ENCODE data around the gene TRIM75.
"Not testable (repeated sequence)": the region's sequence is repeated elsewhere in the genome, so short reads cannot be mapped to it uniquely, and the experiment has no call there.

The TRIM75 gene
- 0 reads per million in 2 donors for total RNA-seq

DNA sequence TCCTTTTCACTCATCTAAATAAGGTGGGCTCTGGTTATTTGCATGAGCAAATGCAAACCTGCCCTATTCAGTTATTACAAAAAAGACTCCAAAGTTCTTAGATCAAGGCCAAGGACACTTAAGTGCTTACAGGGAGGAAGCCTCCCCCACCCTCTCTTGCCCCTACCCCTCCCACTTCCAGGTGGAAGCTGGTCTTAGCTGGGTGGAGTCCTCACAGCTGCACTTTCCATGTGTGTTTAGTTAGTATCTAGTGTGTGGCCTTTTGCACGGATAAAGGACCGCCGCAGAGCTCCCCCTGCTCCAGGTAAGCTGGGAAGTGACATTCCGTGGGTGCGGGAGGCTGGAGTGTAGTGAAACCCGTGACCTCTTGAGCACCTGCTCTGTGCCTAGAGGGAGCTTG is at the start of gene TRIM75:
Gene TRIM75, plus strand, starts transcription at position 222 of the 400 bp plus-strand sequence. CDS start 5,282 bp downstream, outside the sequence.
- DNase-seq, result no peak

DNA sequence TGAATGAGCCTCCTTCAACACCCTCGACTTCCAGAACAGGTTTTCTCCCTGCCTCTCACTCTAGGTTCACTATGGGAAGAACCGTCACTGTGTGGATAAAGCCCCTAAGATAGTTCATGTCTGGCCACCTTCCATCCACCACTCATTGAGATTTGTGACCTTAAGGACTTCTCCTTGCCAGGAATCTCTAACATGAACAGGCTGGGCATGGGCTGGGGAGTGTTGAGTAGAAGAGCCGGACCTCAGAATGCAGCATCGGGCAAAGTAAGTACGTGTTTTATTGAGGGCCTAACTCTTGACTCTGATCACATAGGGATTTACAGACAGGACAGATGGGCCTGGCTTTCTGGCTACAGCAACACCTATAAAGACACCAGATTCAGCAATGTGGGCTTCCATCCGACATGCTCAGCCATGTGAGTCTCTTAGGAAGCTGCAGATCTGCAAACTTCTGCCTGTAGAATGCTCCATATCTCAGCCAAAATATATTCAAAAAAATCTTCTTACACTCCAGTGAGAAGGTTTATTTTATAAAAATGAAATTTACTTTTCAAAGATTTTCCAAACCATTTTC is 48.2 kb upstream of the TRIM75 start:
- DNase-seq, result no peak

DNA sequence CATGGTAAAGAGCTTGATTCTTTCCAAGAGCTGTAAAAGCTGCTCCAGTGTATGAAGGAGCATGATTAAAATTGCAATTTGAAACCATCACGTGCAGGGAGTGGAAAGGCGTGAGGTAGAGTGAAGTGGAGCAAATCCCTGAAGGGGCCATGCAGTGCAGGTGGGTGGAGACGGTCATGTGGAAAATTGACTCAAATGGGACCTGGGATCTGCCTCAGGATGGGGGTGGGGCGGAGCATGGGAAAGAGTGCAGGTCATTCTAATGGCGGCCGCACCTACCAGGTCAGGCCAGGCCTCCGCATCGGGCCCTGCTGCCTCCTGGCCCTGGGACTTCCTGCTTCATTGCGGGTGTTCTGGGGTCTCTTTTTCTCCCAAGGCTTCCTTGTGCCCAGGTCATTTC is 47.2 kb upstream of the TRIM75 start:
- DNase-seq, result no peak

DNA sequence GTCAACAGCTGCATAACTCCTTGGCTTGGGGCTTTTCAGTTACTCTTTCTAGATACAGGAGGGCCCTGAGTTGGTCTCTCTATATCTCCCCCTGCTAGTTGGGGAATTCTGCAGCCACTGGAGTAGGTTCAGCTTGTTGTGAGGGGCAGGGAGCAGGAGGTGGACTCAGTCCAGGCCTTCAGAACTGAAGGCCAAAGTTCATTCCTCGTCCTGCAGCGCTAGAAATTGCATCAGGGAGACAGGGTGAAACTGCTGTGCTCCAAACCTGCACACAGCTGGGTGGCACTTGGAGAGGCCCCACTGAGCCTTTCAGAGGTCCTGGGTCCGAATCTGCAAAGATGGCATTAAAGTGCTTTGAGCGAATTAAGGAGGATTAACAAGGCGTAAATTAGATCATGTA is 46.8 kb upstream of the TRIM75 start:
- DNase-seq, result no peak

DNA sequence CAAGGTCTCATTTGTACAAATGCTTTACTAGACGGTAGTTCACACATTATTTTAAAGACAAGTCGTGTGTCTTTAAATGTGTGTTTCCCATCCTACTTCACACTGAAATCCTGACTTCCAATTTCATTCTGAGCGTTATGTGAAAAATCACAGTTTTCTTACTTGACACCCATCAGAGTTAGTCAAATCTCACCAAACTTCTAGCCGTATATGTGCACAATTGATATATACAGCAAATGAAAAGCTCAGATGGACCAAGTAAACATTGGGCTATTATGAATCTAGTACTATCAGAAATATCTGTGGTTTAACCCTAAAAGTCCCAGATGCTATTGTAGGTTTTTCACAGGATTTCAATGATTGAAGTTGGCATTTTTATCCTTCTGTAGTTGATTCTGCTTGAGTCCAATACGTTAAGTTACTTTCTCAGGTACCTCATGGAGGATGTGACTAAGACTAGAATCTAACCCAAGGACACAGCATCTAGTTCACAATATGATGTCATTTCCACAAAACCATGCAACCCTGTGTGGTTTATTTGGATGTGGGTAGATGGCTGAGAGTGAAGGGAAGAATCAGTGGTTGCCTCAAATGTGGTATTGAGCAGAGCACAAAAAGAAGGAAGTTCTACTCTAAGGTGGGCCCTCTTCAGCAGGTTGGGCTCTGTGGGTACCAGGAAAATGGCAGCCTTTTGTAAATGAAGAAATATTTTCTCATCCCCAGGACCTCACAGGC is 44.0 kb upstream of the TRIM75 start:
- no peak for DNase-seq

DNA sequence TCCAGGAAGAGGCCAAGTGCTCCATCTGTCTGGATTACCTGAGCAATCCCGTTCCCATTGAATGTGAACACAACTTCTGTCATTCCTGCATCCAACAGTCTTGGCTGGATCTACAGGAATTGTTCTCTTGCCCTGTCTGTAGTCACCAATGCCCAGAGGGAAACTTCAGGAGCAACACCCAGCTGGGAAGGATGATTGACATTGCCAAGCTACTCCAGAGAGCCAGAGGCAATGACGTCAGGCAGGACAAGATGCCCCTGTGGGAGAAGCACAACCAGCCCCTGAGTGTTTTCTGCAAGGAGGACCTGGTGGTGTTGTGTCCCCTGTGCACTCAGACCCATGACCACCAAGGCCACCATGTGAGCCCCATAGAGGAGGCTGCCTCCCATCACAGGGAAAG is 43.2 kb upstream of the TRIM75 start:
- DNase-seq, result no peak

DNA sequence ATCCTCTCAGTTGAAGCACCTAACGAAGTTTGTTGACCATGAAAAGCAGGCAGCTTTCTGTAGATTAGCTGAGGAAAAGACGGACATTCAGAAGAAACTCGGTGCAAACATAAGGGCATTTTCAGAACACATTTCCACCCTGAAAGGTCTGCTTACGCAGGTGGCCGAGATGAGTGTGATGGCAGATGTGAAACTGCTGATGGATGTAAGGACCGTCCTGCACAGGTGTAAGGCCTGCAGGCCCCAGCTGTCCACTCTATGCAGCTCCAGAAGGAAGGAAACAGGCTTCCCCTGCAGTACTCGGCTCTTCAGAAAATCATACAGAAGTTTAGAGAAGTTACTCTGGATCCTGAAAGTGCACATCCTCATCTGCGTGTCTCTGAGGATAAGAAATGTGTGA is 42.7 kb upstream of the TRIM75 start:
- no peak for DNase-seq

DNA sequence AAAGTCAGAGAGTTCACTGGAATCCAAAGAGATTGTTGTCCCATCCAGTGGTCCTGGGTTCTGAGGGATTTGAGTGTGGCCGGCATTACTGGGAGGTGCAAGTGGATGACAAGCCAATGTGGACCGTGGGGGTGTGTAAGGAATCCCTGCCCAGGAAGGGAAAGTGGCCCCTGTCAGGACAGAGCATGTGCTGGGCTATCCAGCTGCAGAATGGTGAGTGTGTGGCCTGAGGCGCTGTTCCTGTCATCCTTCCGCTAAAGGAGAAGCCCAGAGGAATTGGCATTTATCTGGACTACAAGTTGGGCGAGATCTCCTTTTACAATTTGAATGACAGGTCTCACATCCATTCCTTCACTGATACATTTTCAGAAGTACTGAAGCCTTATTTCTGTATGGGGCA is 42.3 kb upstream of the TRIM75 start:
- DNase-seq, result no peak

DNA sequence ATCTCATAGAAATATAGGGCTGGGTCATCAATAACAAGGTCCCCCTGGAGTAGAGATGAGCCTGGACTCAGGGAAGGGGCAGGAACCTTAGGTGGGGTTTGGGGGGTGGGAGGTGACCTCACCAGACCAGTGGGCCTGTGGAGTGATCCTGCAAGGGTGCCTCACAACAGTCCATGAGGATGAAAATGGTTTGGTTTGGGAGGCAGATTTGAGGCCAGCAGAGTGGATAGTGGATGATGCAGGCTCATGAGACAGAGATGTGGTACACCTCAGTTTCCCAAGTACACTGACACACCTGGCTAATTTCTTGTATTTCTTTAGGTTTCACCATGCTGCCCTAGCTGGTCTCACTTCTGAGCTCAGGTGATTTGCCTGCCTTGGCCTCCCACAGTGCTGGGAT is 40.0 kb upstream of the TRIM75 start:
- DNase-seq, result no peak

DNA sequence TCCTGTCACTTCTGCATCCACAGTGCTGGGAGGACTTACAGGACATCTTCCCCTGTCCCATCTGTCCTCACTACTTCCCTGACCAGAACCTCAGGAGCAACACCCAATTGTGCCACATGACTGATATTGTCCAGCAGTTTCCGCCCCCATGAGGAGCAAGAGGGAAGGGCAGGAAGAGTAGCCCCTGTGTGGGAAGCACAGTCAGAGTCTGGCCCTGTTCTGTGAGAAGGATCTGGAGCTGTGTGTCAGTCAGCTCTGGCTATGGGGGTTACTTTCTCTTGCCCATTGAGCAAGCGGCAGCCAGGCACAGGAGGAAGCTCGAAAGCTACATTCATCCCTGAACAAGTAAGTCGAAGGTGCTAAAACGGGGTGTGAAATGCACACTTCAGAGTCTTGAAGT is 36.7 kb upstream of the TRIM75 start:
- no peak for DNase-seq

DNA sequence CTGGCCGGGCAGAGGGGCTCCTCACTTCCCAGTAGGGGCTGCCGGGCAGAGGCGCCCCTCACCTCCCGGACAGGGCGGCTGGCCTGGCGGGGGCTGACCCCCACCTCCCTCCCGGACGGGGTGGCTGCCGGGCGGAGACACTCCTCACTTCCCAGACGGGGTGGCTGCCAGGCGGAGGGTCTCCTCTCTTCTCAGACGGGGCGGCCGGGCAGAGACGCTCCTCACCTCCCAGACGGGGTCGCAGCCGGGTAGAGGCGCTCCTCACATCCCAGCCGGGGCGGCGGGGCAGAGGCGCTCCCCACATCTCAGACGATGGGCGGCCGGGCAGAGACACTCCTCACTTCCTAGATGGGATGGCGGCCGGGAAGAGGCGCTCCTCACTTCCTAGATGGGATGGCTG is 33.7 kb upstream of the TRIM75 start:
- not testable (repeated sequence) for DNase-seq

DNA sequence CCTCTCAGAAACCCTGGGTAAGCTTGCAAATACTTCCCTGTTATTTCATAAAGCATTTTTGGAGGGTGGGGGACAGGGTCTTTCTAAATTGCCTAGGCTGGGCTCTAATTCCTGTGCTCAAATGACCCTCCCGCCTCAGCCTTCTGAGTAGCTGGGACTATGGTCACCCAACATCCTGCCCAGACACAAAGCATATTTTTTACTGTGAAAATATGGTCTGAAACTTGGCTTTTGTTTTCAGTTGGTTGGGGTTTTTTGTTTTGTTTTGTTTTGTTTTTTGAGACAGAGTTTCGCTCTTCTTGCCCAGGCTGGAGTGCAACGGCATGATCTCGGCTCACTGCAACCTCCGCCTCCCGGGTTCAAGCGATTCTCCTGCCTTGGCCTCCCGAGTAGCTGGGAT is 27.9 kb upstream of the TRIM75 start:
- not testable (repeated sequence) for DNase-seq

DNA sequence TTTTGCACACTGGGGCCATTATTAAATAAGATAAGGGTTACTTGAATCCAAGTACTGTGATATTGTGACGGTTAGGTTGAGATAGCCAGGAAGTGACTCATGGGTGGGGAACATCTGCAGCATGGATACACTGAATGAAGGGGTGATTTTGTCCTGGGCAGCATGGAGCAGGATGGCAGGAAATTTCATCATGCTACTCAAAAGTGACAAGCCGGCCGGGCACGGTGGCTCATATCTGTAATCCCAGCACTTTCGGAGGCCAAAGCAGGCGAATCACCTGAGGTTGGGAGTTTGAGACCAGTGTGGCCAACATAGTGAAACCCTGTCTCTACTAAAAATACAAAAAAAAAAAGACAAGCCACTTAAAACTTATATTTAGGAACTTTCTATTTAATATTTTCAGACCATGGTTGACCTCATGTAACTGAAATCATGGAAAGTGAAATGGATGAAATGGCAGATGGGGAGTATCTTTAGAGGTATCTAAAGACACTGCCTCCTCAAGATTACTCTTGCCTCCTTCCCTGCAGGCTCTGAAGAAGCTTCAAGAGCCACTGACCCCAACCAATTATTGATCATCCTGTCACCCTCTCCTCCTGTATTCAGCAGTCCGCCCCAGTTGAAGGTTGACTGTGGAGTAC is 25.8 kb upstream of the TRIM75 start:
- no peak for DNase-seq

DNA sequence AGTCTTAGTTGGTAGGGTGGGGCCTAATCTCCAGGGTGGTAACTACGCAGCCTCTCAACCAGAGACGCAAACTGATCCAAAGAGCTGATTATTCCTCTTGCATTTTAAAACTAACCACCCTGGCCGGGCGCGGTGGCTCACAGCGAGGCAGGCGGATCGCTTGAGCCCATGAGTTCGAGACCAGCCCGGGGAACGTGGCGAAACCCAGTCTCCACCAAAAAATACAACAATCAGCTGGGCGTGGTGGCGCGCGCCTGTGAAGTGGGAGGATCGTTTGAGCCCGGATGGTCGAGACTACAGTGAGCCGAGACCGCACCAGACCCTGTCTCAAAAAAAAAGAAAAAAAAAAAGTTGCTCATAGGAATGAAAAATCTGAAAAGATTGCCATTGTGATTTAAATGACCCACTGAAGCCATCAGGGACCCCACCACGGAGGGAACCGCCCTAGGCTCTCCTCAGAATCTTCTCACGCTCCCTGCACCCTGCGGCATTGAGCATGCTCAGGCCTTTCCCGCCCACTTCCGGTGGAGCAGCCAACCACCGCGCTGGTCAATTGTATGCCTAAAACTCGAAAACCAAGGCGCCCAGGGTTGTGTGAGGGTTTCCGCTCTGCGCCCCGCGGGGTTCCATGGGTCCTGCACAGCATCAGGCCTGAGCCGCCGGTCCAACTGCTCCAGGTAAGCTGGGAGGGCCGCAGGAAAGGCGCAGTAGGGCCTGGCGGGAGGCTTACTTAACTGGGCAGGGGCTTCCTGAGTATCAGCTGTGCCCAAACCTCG is 22.0 kb upstream of the TRIM75 start, which contains the start of gene TRIM60:
Gene TRIM60, plus strand, starts transcription at position 564 of the 776 bp plus-strand sequence. CDS start 8,074 bp downstream, outside the sequence.
- DNase-seq, result no peak

DNA sequence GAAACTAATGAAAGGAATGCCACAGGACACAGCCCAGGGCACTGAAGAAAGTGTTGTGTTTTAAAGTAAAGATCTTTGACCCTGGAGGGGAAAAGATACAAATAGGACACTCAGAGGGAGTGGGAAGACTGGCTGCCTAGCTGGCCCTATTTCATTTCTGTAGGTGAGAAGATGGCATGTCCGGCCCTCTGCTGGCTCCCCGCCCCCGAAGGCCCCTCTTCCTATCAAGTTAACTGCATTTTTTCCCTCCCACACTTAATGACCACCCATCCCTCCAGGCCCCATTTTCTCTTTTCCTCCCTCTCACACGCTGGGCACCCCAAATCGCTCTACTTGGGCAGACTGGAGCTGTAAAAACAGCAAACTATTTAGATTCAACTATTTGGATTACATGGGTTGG is 5.5 kb upstream of the TRIM75 start:
- DNase-seq, result no peak

DNA sequence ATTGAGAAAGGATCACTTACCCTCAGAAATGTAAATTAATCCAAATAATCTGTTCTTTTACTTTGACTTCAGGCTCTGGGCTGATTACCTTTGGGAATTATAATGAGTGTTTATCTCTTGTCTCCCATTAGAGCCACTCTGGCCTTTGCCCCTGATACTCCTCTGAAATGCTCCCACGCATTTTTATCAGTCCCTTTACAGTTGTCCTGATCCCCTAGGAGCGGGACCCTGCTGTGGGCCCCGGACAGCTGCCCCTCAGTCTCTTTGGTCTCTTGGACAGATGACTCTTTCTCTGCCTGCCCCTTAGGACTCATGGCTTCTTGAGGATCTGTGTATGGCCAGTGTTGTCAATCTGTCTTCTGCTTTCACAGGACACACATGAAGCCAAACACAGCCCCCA is 1.0 kb upstream of the TRIM75 start:
- DNase-seq, result no peak

DNA sequence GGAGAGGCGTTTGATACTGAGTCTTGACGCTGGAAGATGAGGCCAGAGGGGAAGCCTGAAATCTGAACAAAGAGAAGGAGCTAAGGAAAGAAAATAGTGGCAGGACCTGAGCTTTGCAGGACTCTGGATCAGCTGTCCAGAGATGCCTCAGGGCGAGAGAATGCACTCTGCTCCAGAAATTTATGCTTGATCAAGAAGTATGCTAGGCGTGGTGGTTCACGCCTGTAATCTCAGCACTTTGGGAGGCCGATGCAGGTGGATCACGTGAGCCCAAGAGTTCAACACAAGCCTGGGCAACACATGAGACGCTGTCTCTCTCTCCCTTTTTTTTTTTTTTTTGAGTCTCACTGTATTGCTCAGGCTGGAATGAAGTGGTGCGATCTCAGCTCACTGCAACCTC is 1.9 kb downstream of the TRIM75 start:
- no peak for DNase-seq

DNA sequence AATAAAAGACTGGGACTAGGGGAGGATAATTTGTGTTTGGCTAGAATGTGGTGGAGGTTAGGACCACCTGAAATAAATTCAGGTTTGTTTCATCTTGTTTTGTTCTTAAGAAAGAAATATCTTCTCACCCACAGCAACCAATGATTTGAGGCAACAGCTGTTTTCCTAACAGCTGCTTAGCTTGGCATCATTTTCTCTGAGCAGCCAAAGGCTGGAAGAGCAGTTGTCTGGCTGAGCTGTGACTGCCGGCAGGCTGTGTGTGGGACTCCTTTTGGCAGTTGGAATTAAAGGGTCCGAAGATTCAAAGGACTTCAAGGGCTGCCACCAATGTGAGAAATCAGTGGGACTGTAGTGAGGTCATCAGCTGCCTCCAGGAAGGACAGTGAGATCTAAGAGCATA is 5.0 kb downstream of the TRIM75 start:
- no peak for DNase-seq

DNA sequence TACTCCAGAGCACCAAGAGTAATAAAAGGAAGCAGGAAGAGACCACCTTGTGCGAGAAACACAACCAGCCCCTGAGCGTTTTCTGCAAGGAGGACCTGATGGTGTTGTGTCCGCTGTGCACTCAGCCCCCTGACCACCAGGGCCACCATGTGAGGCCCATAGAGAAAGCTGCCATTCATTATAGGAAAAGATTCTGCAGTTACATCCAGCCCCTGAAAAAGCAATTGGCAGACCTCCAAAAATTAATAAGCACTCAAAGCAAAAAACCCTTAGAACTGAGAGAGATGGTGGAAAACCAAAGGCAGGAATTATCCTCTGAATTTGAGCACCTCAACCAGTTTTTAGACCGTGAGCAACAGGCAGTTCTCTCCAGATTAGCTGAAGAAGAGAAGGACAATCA is 5.7 kb downstream of the TRIM75 start:
- DNase-seq, result no peak

DNA sequence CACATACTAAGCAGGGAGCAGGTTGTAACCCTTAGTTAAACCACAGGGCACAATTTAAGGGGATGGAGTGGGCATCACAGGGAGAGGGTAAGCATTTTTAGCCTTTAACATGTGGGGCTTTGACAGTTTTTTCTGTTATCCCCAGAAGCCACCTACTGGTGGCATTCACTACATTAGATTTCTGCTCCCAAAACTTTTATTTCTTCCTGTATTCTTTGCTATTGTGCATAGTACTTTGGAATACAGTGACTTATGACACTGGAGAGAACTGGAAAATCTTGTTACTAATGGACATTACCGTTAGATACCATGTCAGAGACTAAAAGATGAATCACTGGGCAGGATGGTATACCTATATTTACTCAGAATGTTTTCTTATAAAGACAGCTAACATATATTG is 7.3 kb downstream of the TRIM75 start:
- no peak for DNase-seq

DNA sequence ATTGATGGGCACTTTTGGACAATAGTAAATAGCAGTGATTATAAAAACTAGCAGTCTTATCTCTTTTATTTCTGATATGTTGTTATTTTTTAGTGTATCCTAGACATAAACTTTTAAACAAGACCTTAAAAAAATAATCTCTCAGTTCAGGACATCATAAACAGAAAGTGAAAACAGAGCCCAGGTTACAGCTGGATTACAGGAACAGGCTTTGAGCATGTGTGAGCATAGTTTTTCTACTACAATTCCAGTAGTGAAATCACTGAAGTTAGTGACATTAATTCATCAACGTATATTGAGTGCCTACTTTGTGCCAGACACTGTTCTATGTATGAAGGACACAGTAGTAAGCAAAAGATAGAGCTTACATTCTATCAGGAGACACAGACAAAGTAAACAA is 16.9 kb downstream of the TRIM75 start:
- no peak for DNase-seq

DNA sequence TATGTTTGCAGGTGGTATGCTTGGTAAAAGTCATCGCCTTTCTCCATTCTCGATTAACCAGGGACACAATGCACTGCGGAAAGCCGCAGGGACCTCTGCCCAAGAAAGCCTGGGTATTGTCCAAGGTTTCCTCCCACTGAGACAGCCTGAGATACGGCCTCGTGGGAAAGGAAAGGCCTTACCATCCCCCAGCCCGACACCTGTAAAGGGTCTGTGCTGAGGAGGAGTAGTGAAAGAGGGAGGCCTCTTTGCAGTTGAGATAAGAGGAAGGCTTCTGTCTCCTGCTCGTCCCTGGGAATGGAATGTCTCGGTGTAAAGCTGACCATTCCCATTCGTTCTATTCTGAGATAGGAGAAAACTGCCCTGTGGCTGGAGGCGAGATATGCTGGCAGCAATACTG is 19.7 kb downstream of the TRIM75 start:
- DNase-seq, result not testable (repeated sequence)

DNA sequence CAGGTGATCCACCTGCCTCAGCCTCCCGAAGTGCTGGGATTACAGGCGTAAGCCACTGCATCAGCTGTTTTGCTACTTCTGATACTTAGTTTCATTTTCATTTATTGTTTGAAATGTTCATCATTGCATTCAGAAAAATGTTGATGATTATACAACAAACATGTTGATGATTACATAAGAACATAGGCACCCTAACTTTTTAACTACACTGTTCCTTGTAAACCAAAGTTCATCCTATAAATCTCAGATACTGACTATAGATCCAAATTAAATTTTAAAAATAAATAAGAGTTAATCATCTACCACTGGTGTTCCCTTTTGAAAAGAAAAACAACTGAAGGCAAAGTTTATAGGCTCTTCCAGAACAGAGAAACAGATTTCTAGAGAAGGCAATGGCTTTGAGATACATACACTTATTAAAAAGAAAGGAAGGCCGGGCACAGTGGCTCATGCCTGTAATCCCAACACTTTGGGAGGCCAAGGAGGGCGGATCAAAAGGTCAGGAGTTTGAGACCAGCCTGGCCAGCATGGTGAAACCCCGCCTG is 23.4 kb downstream of the TRIM75 start:
- no peak for DNase-seq

Data from T-helper 9 cell (primary cell).